IMR-90 (cell line): ENCODE results near the gene CCDC74B. TPM values are rescaled to one million over a fixed set of nuclear protein-coding genes. Genes with fewer than 3 reads are reported as not detected.
A peak's percentile ranks its signal among the peaks of the same experiment; 100 is the strongest.

ENCODE experiments used
- ATAC-seq: fragments of 200-7000 bp; cut with Tn5 transposase; 2 replicates; pipeline ENCODE4 v1.9.1; 2020; ENCODE audit warnings: low read depth, mild to moderate bottlenecking, moderate library complexity
- BruUV-seq: library from RNA; stranded (reverse); fragments of 400-500 nt; replicated peaks from 2 replicates; lab custom pipeline; 2021; lab: Mats Ljungman, UMichigan
- CTCF ChIA-PET: fragments of 300-600 bp; formaldehyde crosslinking; extraction: SDS; loops from one replicate; lab custom pipeline; 2021; ENCODE audit warnings: antibody characterized with exemption; lab: Yijun Ruan, JAX
- POLR2A ChIA-PET: fragments of 300-600 bp; sonication (Branson Sonifier 250); formaldehyde crosslinking; loops from one replicate; lab custom pipeline; 2022; ENCODE audit warnings: antibody characterized with exemption; ENCODE audit not compliant: unreplicated experiment; lab: Charles Lee
- DNase-seq: peaks from one replicate; pipeline ENCODE4 v3.0.0; 2013
- H2AFZ ChIP-seq: replicated peaks from 2 replicates; pipeline ENCODE3; 2013; ENCODE audit warnings: low read length, mild to moderate bottlenecking; ENCODE audit not compliant: poor library complexity
- H2AK5ac ChIP-seq: 2 replicates; pipeline ENCODE4 v1.6.1; 2013; ENCODE audit warnings: low read depth, low read length, inconsistent platforms
- H2AK9ac ChIP-seq: replicated peaks from 2 replicates; pipeline ENCODE3; 2013; ENCODE audit warnings: mild to moderate bottlenecking, low read depth, low read length, moderate library complexity; ENCODE audit not compliant: poor library complexity
- H2BK120ac ChIP-seq: 2 replicates; pipeline ENCODE4 v1.6.1; 2013; ENCODE audit warnings: low read depth, low read length, inconsistent platforms
- H2BK15ac ChIP-seq: 3 replicates; pipeline ENCODE4 v1.6.1; 2013; ENCODE audit warnings: low read depth, low read length, inconsistent platforms
- H2BK20ac ChIP-seq: 2 replicates; pipeline ENCODE4 v1.6.1; 2013; ENCODE audit warnings: low read depth, mild to moderate bottlenecking, inconsistent platforms, low read length, moderate library complexity
- H2BK5ac ChIP-seq: 2 replicates; pipeline ENCODE4 v1.6.1; 2013; ENCODE audit warnings: mild to moderate bottlenecking, low read depth, low read length, inconsistent platforms; ENCODE audit not compliant: poor library complexity, severe bottlenecking
- H3K14ac ChIP-seq: replicated peaks from 2 replicates; pipeline ENCODE4 v1.6.1; 2013; ENCODE audit warnings: low read depth, low read length, inconsistent platforms
- H3K18ac ChIP-seq: 2 replicates; pipeline ENCODE4 v1.6.1; 2013; ENCODE audit warnings: low read depth, low read length, control low read depth
- H3K23ac ChIP-seq: 2 replicates; pipeline ENCODE4 v1.6.1; 2013; ENCODE audit warnings: low read depth, low read length, inconsistent platforms
- H3K27ac ChIP-seq: 2 replicates; pipeline ENCODE4 v1.5.1; 2013; ENCODE audit warnings: mild to moderate bottlenecking, control low read depth, low read length; ENCODE audit not compliant: insufficient read depth
- H3K27me3 ChIP-seq: 2 replicates; pipeline ENCODE4 v1.6.1; 2013; ENCODE audit warnings: low read length; ENCODE audit not compliant: control insufficient read depth, insufficient read depth
- H3K36me3 ChIP-seq: 2 replicates; pipeline ENCODE4 v1.6.1; 2013; ENCODE audit warnings: low read length, mixed read lengths; ENCODE audit not compliant: control insufficient read depth, insufficient read depth
- H3K4ac ChIP-seq: 2 replicates; pipeline ENCODE4 v1.6.1; 2013; ENCODE audit warnings: low read depth, low read length, inconsistent platforms
- H3K4me1 ChIP-seq: 2 replicates; pipeline ENCODE4 v1.6.1; 2013; ENCODE audit warnings: low read length, mixed read lengths; ENCODE audit not compliant: control insufficient read depth, insufficient read depth
- H3K4me2 ChIP-seq: 2 replicates; pipeline ENCODE4 v1.6.1; 2013; ENCODE audit warnings: low read depth, mild to moderate bottlenecking, control low read depth, low read length, moderate library complexity
- H3K4me3 ChIP-seq: 2 replicates; pipeline ENCODE4 v1.5.1; 2013; ENCODE audit warnings: low read depth, mild to moderate bottlenecking, control low read depth, low read length, moderate library complexity; ENCODE audit not compliant: insufficient read depth
- H3K56ac ChIP-seq: 2 replicates; pipeline ENCODE4 v1.6.1; 2013; ENCODE audit warnings: low read length, inconsistent platforms; ENCODE audit not compliant: insufficient read depth; ENCODE audit errors: extremely low read depth
- H3K79me1 ChIP-seq, 2 experiments: 2 replicates each; pipeline ENCODE4 v1.6.1; 2013; ENCODE audit warnings: low read length in 2 of 2, inconsistent platforms in 1 of 2, low read depth in 1 of 2
- H3K9ac ChIP-seq: 2 replicates; pipeline ENCODE4 v1.6.1; 2013; ENCODE audit warnings: low read depth, low read length, control low read depth
- H3K9me1 ChIP-seq: 2 replicates; pipeline ENCODE4 v1.6.1; 2013; ENCODE audit warnings: low read length, inconsistent platforms; ENCODE audit not compliant: insufficient read depth
- H3K9me3 ChIP-seq: 2 replicates; pipeline ENCODE4 v1.6.1; 2013; ENCODE audit warnings: low read length; ENCODE audit not compliant: control insufficient read depth, insufficient read depth
- H4K20me1 ChIP-seq: 2 replicates; pipeline ENCODE4 v1.6.1; 2013; ENCODE audit warnings: low read length, inconsistent platforms; ENCODE audit not compliant: insufficient read depth
- H4K5ac ChIP-seq: 2 replicates; pipeline ENCODE4 v1.6.1; 2013; ENCODE audit warnings: mild to moderate bottlenecking, low read depth, low read length, control low read depth
- H4K8ac ChIP-seq, 2 experiments: 2 replicates each; pipeline ENCODE4 v1.6.1; 2013; ENCODE audit warnings: low read depth in 2 of 2, low read length in 2 of 2, control low read depth in 1 of 2, inconsistent platforms in 1 of 2
- H4K91ac ChIP-seq: 2 replicates; pipeline ENCODE4 v1.6.1; 2013; ENCODE audit warnings: low read depth, low read length, inconsistent platforms; ENCODE audit not compliant: insufficient read depth
- MXI1 ChIP-seq: IDR thresholded peaks from 2 replicates; pipeline ENCODE4 v1.6.1; 2012; ENCODE audit warnings: low read depth, mild to moderate bottlenecking, low read length, moderate library complexity, borderline replicate concordance
- NFE2L2 ChIP-seq: fragments of 150-350 bp; IDR thresholded peaks from 2 replicates; pipeline ENCODE4 v1.6.1; 2016; ENCODE audit warnings: low read depth, mild to moderate bottlenecking, low read length
- WGBS, 2 experiments: methylation state at CpG; one replicate each; pipeline versions ENCODE4 v1.1.5 to v1.1.7; 2013; ENCODE audit warnings: missing lambda C conversion rate in 2 of 2; ENCODE audit not compliant: insufficient read length in 1 of 2; ENCODE audit errors: extremely low coverage in 2 of 2; 5-methylcytosine and 5-hydroxymethylcytosine counted together
- dilution Hi-C: fragments of 300-500 bp; cut with HindIII; formaldehyde crosslinking; loops from one replicate; pipeline ENCODE4 v1.14.3; 2018; ENCODE audit warnings: low sequenced_read_pairs; ENCODE audit not compliant: unreplicated experiment
- in situ Hi-C: fragments of 300-500 bp; cut with MboI; formaldehyde crosslinking; loops from 3 replicates; pipeline ENCODE4 v1.14.3; 2019; ENCODE audit warnings: low sequenced_read_pairs, inconsistent platforms, mixed read lengths
- intact Hi-C: fragments of 100-400 bp; cut with micrococcal nuclease; formaldehyde crosslinking; loops from 2 replicates; pipeline ENCODE4 v1.10.0; 2022
- polyA plus RNA-seq, 3 experiments: library from polyadenylated mRNA; depleted of rRNA; stranded (reverse); fragments of >200 nt; gene quantifications; 2 replicates each; pipeline ENCODE4 v1.2.3, GENCODE V29; 2012; ENCODE audit warnings: low replicate concordance in 1 of 3
- total RNA-seq: library from RNA; depleted of rRNA; stranded (reverse); fragments of >200 nt; gene quantifications from 2 replicates; pipeline ENCODE4 v1.2.3, GENCODE V29; 2012
- TF ChIP-seq, protein P1 (sequence below): fragments of 150-350 bp; IDR thresholded peaks from 2 replicates; pipeline ENCODE4 v1.6.1; 2017; ENCODE audit warnings: mild to moderate bottlenecking, antibody characterized with exemption, low read length, low read depth

CCDC74B gene
- total and polyA plus RNA-seq, 2 of the 4 experiments (the other 2 are of a cell fraction): 3.9 to 8.4 TPM

DNA sequence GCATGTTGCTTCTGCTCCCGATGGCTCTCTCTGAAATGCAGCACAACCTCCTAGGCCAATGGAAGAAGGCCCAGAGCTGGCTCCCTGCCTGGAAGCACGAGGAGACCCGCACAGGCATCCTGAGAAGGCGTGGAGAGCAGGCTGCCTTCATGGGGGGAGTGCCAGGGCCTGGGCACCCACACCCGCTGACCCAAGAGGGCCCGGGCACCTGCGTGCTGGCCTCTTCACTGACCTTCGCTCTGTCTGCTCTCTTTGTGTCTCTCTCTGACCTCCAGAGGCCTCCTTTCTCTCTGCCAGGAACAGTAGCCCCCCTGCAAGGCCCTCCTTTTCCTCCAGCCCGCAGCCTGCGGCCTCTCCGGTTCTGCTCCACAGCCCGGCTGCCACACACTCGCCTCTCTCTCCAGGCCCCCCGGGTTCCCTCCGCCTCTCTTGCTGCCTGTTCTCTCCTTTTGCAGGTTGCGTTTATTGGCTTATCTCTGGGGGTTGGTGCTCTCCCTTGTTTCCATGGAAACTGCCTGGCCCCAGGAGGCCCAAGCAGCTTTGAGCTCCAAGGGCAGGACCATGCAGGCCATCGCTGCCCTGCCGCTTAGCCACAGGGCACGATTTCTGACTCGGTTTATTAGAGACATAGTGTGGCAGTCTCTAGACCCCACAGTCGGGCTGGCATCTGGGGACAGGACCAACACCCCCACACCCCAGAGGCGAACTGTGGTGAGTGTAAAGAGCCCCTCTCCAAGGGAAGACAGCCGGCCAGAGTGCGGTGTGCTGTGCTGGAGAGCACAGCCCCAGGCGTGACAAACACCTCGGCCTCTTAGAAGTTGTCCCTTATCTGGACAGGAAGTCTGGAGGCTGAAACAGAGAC, 38.8 kb upstream of the CCDC74B start:
- peak overlapping the region; percentile 88; the same call in 1 of the 2 replicates for H3K9ac ChIP-seq
- H3K36me3 ChIP-seq: peaks cover 9% of the 10 kb centered on the region
- DNase-seq (peak; percentile 11), ATAC-seq (no peak)
- H4K8ac ChIP-seq: peak overlapping the region; percentile 76 to 82; a peak in 2 of 4 replicates
- intact Hi-C loops: no loop called here
- no TSS peak for BruUV-seq
- peak overlapping the region; percentile 70; the same call in 1 of the 2 replicates for H3K4me3 ChIP-seq
- H3K56ac ChIP-seq: no peak overlapping the region
- no peak overlapping the region for H3K18ac ChIP-seq
- peak overlapping the region; percentile 66 for H3K27ac ChIP-seq
- H3K27me3 ChIP-seq: no peaks in the 10 kb centered on the region
- dilution Hi-C loops: no loop called here
- no CpG with 5 or more reads among the region's 26 CpGs for WGBS, 2 experiments
- ChIA-PET CTCF (no interaction called here), POLR2A (no interaction called here)
- peak overlapping the region; percentile 63 for H2AFZ ChIP-seq
- H4K5ac ChIP-seq: no peak overlapping the region; the same call in 1 of the 2 replicates
- no peak overlapping the region for H2BK120ac ChIP-seq
- peak overlapping the region; percentile 87 for H3K14ac ChIP-seq
- H3K4me2 ChIP-seq: peak overlapping the region; percentile 81; the same call in 1 of the 2 replicates
- H4K20me1 ChIP-seq: 0 out of 2 replicates have a peak, but pooled peaks cover 2% of the 10 kb centered on the region
- H2AK9ac ChIP-seq: peak overlapping the region; percentile 28
- peak overlapping the region; percentile 22; the same call in 1 of the 2 replicates for H3K4ac ChIP-seq
- H2BK5ac ChIP-seq: no peak overlapping the region
- H3K9me3 ChIP-seq: no peaks in the 10 kb centered on the region
- no peak overlapping the region for H2BK20ac ChIP-seq
- H3K79me1 ChIP-seq: peaks cover 8 to 30% of the 10 kb centered on the region in 2 experiments
- no peak overlapping the region for H4K91ac ChIP-seq
- H3K9me1 ChIP-seq: peaks cover 3% of the 10 kb centered on the region; the same call in 1 of the 2 replicates
- H2BK15ac ChIP-seq: no peak overlapping the region
- no peak overlapping the region; the same call in 1 of the 2 replicates for H3K23ac ChIP-seq
- in situ Hi-C loops: loop anchor here (5.0 kb wide), 1 partner anchor 149 kb away; no protein-coding TSS in a partner anchor
- no peak overlapping the region for H2AK5ac ChIP-seq
- H3K4me1 ChIP-seq: peaks cover 8% of the 10 kb centered on the region
- TF ChIP-seq MXI1: 0 out of 2 replicates have a peak, but pooled peaks have one; percentile 26
- no peak for TF ChIP-seq NFE2L2
- TF ChIP-seq, protein P1, sequence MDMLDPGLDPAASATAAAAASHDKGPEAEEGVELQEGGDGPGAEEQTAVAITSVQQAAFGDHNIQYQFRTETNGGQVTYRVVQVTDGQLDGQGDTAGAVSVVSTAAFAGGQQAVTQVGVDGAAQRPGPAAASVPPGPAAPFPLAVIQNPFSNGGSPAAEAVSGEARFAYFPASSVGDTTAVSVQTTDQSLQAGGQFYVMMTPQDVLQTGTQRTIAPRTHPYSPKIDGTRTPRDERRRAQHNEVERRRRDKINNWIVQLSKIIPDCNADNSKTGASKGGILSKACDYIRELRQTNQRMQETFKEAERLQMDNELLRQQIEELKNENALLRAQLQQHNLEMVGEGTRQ: no peak
